Liver (tissue), 3 donors: ENCODE measurements around the gene CLRN3.

ENCODE experiments used
- GABPA ChIP-seq, 2 donors: IDR thresholded peaks in 1 of 2; conservative IDR thresholded peaks in 1 of 2; 2 replicates each; pipeline ENCODE4 v1.6.1; 2016; ENCODE audit warnings: antibody characterized with exemption in 2 of 2, mild to moderate bottlenecking in 1 of 2, moderate library complexity in 1 of 2
- NR2F2 ChIP-seq: IDR thresholded peaks from 2 replicates; pipeline ENCODE4 v1.6.1; 2016; ENCODE audit warnings: antibody characterized with exemption
- RAD21 ChIP-seq, 2 donors: IDR thresholded peaks; 2 replicates each; pipeline ENCODE4 v1.6.1; 2016; ENCODE audit warnings: antibody characterized with exemption in 2 of 2, mild to moderate bottlenecking in 2 of 2
- SP1 ChIP-seq: IDR thresholded peaks from 2 replicates; pipeline ENCODE4 v1.6.1; 2018; ENCODE audit warnings: antibody characterized with exemption, mild to moderate bottlenecking
- YY1 ChIP-seq: IDR thresholded peaks from 2 replicates; pipeline ENCODE4 v1.6.1; 2016; ENCODE audit warnings: antibody characterized with exemption, mild to moderate bottlenecking
- TF ChIP-seq, protein P1 (sequence below): fragments of 150-350 bp; IDR thresholded peaks from 2 replicates; pipeline ENCODE4 v1.5.1; 2017; ENCODE audit warnings: improper control_type of control experiment, low read depth, low read length; ENCODE audit not compliant: missing input control
- TF ChIP-seq, protein P2 (sequence below): IDR thresholded peaks from 2 replicates; pipeline ENCODE4 v1.6.1; 2016; ENCODE audit warnings: antibody characterized with exemption
- donor health status: healthy.
- donor health status: healthy.

DNA sequence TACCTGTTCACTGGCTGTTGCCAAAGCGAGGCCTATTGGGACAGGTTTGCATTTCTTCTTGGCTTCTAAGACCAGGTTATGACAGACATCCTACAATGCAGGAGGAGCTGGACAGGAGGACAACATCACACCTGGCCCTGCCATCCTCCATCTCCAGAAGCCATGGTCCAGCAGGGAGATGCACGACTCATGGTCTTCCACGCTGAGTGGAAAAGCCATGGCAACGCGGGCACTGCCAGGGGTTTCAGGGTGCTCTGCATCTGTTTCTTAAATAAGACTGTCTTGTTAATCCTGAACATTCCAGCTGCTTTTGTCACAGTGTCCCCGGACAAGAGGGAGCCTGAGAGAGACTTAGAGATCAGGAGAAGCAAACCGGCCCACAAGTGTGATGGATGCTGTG is 40.3 kb downstream of the CLRN3 start:
- TF ChIP-seq, protein P1, sequence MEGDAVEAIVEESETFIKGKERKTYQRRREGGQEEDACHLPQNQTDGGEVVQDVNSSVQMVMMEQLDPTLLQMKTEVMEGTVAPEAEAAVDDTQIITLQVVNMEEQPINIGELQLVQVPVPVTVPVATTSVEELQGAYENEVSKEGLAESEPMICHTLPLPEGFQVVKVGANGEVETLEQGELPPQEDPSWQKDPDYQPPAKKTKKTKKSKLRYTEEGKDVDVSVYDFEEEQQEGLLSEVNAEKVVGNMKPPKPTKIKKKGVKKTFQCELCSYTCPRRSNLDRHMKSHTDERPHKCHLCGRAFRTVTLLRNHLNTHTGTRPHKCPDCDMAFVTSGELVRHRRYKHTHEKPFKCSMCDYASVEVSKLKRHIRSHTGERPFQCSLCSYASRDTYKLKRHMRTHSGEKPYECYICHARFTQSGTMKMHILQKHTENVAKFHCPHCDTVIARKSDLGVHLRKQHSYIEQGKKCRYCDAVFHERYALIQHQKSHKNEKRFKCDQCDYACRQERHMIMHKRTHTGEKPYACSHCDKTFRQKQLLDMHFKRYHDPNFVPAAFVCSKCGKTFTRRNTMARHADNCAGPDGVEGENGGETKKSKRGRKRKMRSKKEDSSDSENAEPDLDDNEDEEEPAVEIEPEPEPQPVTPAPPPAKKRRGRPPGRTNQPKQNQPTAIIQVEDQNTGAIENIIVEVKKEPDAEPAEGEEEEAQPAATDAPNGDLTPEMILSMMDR = no peak
- TF ChIP-seq, protein P2, sequence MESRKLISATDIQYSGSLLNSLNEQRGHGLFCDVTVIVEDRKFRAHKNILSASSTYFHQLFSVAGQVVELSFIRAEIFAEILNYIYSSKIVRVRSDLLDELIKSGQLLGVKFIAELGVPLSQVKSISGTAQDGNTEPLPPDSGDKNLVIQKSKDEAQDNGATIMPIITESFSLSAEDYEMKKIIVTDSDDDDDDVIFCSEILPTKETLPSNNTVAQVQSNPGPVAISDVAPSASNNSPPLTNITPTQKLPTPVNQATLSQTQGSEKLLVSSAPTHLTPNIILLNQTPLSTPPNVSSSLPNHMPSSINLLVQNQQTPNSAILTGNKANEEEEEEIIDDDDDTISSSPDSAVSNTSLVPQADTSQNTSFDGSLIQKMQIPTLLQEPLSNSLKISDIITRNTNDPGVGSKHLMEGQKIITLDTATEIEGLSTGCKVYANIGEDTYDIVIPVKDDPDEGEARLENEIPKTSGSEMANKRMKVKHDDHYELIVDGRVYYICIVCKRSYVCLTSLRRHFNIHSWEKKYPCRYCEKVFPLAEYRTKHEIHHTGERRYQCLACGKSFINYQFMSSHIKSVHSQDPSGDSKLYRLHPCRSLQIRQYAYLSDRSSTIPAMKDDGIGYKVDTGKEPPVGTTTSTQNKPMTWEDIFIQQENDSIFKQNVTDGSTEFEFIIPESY = no peak
- TF ChIP-seq RAD21 (IDR thresholded peaks at IDR 0.05) = no peak
- no peak for TF ChIP-seq YY1
- TF ChIP-seq GABPA (IDR thresholded peaks at IDR 0.05 in 1 of 2, conservative IDR thresholded peaks at IDR 0.05 in 1 of 2) = no peak
- no peak for TF ChIP-seq SP1
- no peak for TF ChIP-seq NR2F2
